ENCODE results near the gene SH3BP5.

DNA sequence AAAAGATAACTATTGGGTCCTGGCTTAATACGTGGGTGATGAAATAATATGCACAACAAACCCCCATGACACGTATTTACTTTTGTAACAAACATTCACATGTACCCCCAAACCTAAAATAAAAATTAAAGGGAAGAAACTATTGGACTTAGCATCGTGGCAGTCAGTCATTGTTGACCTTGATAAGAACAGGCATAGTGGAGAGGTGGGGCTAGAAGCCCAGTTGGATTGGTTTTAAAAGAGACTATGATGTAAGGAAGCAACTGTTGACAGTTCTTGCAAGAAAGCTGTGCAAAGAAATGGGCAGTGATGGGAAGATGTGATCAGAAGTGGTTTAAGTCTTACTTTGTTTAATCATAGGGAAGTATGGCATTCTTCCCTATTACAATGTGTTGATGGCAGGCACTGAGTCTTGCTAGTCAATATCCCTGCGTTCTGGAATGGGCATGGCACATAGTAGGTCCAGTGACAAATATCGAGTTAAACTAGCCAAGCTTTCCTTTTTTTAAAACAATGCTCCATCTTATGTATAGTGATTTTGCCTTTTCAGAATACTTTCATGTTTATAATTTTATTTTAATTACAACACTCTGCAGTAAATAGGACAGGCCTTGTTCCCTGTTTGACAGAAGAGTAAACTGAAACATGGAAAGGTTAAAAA lies 88.4 kb downstream of the SH3BP5 start:
- TF ChIP-seq, protein P1, sequence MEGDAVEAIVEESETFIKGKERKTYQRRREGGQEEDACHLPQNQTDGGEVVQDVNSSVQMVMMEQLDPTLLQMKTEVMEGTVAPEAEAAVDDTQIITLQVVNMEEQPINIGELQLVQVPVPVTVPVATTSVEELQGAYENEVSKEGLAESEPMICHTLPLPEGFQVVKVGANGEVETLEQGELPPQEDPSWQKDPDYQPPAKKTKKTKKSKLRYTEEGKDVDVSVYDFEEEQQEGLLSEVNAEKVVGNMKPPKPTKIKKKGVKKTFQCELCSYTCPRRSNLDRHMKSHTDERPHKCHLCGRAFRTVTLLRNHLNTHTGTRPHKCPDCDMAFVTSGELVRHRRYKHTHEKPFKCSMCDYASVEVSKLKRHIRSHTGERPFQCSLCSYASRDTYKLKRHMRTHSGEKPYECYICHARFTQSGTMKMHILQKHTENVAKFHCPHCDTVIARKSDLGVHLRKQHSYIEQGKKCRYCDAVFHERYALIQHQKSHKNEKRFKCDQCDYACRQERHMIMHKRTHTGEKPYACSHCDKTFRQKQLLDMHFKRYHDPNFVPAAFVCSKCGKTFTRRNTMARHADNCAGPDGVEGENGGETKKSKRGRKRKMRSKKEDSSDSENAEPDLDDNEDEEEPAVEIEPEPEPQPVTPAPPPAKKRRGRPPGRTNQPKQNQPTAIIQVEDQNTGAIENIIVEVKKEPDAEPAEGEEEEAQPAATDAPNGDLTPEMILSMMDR (conservative IDR thresholded peaks at IDR 0.05; ENCODE audit: low read depth, low read length): no peak
- no peak for TF ChIP-seq EZH2 (IDR thresholded peaks at IDR 0.05; ENCODE audit: borderline replicate concordance, low read depth, low read length, poor library complexity, severe bottlenecking)
